ENCODE results near the gene CAMTA1. TPM values are rescaled to one million over a fixed set of nuclear protein-coding genes. Genes with fewer than 3 reads are reported as not detected.

CAMTA1 gene
- total and polyA plus RNA-seq, 12 donors: 123 to 265 (median 142) TPM

GRCh38 chr1:7077970-7078369 lies 292.7 kb downstream of the CAMTA1 start:
- H3K4me1 ChIP-seq: no peaks in the 10 kb centered on the region
- H3K36me3 ChIP-seq: no peaks in the 10 kb centered on the region
- no peak overlapping the region for H3K4me3 ChIP-seq
- intact Hi-C loops (cut with DNase I): loop anchor here in 3 of 10 donors (10.0 kb wide), 4 partner anchors 83 to 567 kb away; no protein-coding TSS in a partner anchor
- TF ChIP-seq CTCF (IDR thresholded peaks at IDR 0.05): no peak
- peaks cover 0 to 7% (median 0%) of the 10 kb centered on the region in 7 donors for H3K27me3 ChIP-seq
- WGBS, 2 donors: 73 to 74% methylated on average over 3 of the region's 3 CpGs
- H3K9me3 ChIP-seq: peaks cover 0 to 26% (median 10%) of the 10 kb centered on the region in 11 donors
- ATAC-seq: peak in 1 of 8 donors; percentile 55
- DNase-seq: no peak
- H3K27ac ChIP-seq: no peak overlapping the region

DNA sequence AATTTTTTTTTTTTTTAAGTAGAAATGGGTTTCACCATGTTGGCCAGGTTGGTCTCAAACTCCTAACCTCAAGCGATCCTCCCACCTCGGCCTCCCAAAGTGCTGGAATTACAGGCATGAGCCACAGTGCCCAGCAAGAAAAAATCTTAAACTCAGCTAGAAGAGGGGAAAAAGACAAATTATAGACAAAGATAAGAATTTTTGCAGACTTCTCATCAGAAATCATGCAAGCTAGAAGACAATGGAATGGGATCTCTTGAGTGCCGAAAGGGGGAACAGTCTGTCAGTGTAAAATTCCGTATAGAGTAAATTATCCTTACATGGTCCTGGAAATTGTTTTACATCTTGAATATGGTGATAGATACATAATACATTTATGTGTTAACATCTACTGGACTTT lies 294.4 kb downstream of the CAMTA1 start:
- WGBS, 2 donors: 91% methylated on average over 4 of the region's 4 CpGs
- intact Hi-C loops (cut with DNase I): loop anchor here in 3 of 10 donors (10.0 kb wide), 4 partner anchors 85 to 565 kb away; no protein-coding TSS in a partner anchor
- no peaks in the 10 kb centered on the region for H3K36me3 ChIP-seq

DNA sequence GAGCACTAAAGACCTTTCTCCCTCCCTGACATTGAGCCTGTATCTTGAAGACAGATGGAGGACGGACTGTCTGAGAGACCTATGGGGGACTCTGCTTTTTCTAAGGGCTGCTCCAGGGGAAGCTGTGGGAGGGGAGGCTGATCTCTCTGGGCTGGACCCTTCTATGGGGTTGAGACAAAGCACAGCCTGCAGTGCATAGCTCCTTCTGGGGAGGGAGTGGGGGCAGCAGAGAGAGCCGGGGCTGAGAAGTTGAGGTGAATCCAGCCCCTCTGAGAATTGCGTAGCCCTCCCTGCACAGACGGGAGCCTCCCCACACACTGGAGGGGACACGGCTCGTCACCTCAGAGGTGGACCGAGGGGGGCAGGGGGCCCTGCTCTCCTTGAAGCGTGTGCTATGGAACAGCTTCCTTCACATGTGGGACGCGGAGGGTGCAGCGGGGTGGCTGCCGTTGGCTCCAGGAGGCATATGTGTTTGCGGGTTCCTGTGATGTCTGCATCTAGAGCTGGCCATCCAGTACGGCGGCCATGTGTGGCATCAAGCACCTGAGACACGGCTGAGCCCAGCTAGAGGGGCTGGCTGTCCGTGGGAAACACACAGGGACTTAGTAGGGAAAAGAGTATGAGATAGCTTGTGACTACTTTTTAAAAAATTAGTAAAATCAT lies 299.1 kb downstream of the CAMTA1 start:
- Histone ChIP-seq H3K36me3 (no peaks in the 10 kb centered on the region), H3K27me3 (peaks cover 0 to 10% (median 0%) of the 10 kb centered on the region in 7 donors), H3K27ac (no peak overlapping the region), H3K4me1 (no peaks in the 10 kb centered on the region), H3K4me3 (no peak overlapping the region), H3K9me3 (peaks cover 0 to 22% (median 6%) of the 10 kb centered on the region in 11 donors)
- intact Hi-C loops (cut with DNase I): no loop called here
- ATAC-seq: no peak
- 65 to 66% methylated on average over 17 of the region's 17 CpGs for WGBS, 2 donors
- no peak for DNase-seq
- no peak for TF ChIP-seq CTCF (IDR thresholded peaks at IDR 0.05)

More for the DNA sequence above, 294.4 kb downstream of the CAMTA1 start:
- no peak overlapping the region for H3K4me3 ChIP-seq
- no peak overlapping the region for H3K27ac ChIP-seq
- H3K27me3 ChIP-seq: peaks cover 0 to 6% (median 0%) of the 10 kb centered on the region in 7 donors
- ATAC-seq: no peak
- DNase-seq: no peak
- no peak for TF ChIP-seq CTCF (IDR thresholded peaks at IDR 0.05)
- no peaks in the 10 kb centered on the region for H3K4me1 ChIP-seq
- H3K9me3 ChIP-seq: peaks cover 0 to 26% (median 10%) of the 10 kb centered on the region in 11 donors

- intact Hi-C loops (cut with DNase I): no loop called here
- Histone ChIP-seq H3K27me3 (peaks cover 0 to 10% (median 0%) of the 10 kb centered on the region in 7 donors), H3K9me3 (peaks cover 0 to 11% (median 0%) of the 10 kb centered on the region in 11 donors), H3K27ac (no peak overlapping the region), H3K4me1 (no peaks in the 10 kb centered on the region), H3K36me3 (no peaks in the 10 kb centered on the region), H3K4me3 (no peak overlapping the region)
- DNase-seq (no peak), ATAC-seq (no peak)
- TF ChIP-seq CTCF (IDR thresholded peaks at IDR 0.05): no peak
- WGBS, 2 donors: 85% methylated on average over 6 of the region's 6 CpGs
Observed at GRCh38 chr1:7085521-7085920, 300.3 kb downstream of the CAMTA1 start.
